Ishikawa (cell line): Measurements from ENCODE around the gene QPRT.

Experiments used
- CEBPB ChIP-seq: IDR thresholded peaks from 2 replicates; pipeline ENCODE4 v1.6.1; 2012
- CREB1 ChIP-seq: IDR thresholded peaks from 2 replicates; pipeline ENCODE4 v1.6.1; 2012; ENCODE audit warnings: low read depth
- EGR1 ChIP-seq: IDR thresholded peaks from 2 replicates; pipeline ENCODE4 v1.6.1; 2012
- EP300 ChIP-seq: IDR thresholded peaks from 2 replicates; pipeline ENCODE4 v1.6.1; 2012; ENCODE audit warnings: borderline replicate concordance
- FOXM1 ChIP-seq: IDR thresholded peaks from 2 replicates; pipeline ENCODE4 v1.6.1; 2012; ENCODE audit warnings: low read depth, borderline replicate concordance
- NFIC ChIP-seq: IDR thresholded peaks from 2 replicates; pipeline ENCODE4 v1.6.1; 2012
- RAD21 ChIP-seq: IDR thresholded peaks from 2 replicates; pipeline ENCODE4 v1.6.1; 2012; ENCODE audit warnings: low read depth
- TAF1 ChIP-seq: IDR thresholded peaks from 2 replicates; pipeline ENCODE4 v1.6.1; 2012; ENCODE audit warnings: low read depth, mild to moderate bottlenecking
- TCF12 ChIP-seq: IDR thresholded peaks from 2 replicates; pipeline ENCODE4 v1.6.1; 2012; ENCODE audit warnings: low read depth
- TEAD4 ChIP-seq: IDR thresholded peaks from 2 replicates; pipeline ENCODE4 v1.6.1; 2012
- YY1 ChIP-seq: IDR thresholded peaks from 2 replicates; pipeline ENCODE4 v1.6.1; 2012; ENCODE audit warnings: low read depth
- ZBTB7A ChIP-seq: IDR thresholded peaks from 2 replicates; pipeline ENCODE4 v1.6.1; 2012; ENCODE audit warnings: low read depth
- TF ChIP-seq, protein P1 (sequence below): IDR thresholded peaks from 2 replicates; pipeline ENCODE4 v1.6.1; 2012
- TF ChIP-seq, protein P2 (sequence below): IDR thresholded peaks from 2 replicates; pipeline ENCODE4 v1.6.1; 2012
- TF ChIP-seq, protein P3 (sequence below): IDR thresholded peaks from 2 replicates; pipeline ENCODE4 v1.6.1; 2012; ENCODE audit warnings: low read depth, mild to moderate bottlenecking

Gene QPRT

DNA sequence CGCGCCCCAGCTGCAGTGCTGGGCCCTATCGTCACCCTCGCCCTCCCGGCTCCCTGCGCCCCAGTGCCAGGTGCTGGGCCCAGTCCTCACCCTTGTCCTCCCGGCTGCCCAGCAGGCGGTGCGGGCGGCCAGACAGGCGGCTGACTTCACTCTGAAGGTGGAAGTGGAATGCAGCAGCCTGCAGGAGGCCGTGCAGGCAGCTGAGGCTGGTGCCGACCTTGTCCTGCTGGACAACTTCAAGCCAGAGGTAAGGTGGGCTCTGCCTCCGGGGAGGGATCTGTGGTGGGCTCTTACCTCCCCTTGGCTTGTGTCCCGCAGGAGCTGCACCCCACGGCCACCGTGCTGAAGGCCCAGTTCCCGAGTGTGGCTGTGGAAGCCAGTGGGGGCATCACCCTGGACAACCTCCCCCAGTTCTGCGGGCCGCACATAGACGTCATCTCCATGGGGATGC is 17.9 kb downstream of the QPRT start:
- no peak for TF ChIP-seq EP300
- TF ChIP-seq CEBPB = no peak

DNA sequence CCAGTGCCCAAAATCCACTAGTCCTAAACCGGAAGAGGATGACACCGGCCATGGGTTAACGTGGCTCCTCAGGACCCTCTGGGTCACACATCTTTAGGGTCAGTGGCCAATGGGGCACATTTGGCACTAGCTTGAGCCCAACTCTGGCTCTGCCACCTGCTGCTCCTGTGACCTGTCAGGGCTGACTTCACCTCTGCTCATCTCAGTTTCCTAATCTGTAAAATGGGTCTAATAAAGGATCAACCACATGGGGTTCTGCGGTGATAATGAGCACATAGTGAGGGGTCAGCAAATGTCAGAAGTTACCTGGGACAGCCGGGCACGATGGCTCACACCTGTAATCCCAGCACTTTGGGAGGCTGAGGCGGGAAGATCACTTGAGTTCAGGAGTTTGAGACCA is 18.4 kb downstream of the QPRT start:
- no peak for TF ChIP-seq ZBTB7A
- TF ChIP-seq YY1 = no peak
- TF ChIP-seq CEBPB = no peak
- TF ChIP-seq, protein P1, sequence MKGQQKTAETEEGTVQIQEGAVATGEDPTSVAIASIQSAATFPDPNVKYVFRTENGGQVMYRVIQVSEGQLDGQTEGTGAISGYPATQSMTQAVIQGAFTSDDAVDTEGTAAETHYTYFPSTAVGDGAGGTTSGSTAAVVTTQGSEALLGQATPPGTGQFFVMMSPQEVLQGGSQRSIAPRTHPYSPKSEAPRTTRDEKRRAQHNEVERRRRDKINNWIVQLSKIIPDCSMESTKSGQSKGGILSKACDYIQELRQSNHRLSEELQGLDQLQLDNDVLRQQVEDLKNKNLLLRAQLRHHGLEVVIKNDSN = no peak
- TF ChIP-seq, protein P2, sequence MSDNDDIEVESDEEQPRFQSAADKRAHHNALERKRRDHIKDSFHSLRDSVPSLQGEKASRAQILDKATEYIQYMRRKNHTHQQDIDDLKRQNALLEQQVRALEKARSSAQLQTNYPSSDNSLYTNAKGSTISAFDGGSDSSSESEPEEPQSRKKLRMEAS = no peak
- TF ChIP-seq, protein P3, sequence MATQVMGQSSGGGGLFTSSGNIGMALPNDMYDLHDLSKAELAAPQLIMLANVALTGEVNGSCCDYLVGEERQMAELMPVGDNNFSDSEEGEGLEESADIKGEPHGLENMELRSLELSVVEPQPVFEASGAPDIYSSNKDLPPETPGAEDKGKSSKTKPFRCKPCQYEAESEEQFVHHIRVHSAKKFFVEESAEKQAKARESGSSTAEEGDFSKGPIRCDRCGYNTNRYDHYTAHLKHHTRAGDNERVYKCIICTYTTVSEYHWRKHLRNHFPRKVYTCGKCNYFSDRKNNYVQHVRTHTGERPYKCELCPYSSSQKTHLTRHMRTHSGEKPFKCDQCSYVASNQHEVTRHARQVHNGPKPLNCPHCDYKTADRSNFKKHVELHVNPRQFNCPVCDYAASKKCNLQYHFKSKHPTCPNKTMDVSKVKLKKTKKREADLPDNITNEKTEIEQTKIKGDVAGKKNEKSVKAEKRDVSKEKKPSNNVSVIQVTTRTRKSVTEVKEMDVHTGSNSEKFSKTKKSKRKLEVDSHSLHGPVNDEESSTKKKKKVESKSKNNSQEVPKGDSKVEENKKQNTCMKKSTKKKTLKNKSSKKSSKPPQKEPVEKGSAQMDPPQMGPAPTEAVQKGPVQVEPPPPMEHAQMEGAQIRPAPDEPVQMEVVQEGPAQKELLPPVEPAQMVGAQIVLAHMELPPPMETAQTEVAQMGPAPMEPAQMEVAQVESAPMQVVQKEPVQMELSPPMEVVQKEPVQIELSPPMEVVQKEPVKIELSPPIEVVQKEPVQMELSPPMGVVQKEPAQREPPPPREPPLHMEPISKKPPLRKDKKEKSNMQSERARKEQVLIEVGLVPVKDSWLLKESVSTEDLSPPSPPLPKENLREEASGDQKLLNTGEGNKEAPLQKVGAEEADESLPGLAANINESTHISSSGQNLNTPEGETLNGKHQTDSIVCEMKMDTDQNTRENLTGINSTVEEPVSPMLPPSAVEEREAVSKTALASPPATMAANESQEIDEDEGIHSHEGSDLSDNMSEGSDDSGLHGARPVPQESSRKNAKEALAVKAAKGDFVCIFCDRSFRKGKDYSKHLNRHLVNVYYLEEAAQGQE = no peak
- no peak for TF ChIP-seq NFIC
- no peak for TF ChIP-seq TCF12
- TF ChIP-seq TAF1 = no peak
- TF ChIP-seq CREB1 = no peak

DNA sequence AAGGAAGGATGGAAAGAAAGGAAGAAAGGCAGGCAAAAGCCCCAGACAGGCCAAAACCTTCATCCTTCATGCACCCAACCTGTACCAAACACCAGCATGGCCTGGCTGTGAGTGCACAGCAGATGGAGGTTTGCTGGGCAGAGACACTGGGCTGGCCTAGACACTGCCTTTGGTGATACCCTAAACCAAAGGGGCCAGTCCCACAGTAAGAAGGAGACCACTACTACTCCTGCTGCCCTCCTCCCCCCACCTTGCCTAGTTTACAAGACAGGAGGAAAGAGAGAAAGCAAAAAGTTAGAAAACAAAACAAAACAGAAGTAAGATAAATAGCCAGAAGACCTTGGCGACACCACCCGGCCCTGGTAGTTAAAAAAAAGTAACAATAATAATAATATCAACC is 19.1 kb downstream of the QPRT start:
- TF ChIP-seq RAD21 = no peak

DNA sequence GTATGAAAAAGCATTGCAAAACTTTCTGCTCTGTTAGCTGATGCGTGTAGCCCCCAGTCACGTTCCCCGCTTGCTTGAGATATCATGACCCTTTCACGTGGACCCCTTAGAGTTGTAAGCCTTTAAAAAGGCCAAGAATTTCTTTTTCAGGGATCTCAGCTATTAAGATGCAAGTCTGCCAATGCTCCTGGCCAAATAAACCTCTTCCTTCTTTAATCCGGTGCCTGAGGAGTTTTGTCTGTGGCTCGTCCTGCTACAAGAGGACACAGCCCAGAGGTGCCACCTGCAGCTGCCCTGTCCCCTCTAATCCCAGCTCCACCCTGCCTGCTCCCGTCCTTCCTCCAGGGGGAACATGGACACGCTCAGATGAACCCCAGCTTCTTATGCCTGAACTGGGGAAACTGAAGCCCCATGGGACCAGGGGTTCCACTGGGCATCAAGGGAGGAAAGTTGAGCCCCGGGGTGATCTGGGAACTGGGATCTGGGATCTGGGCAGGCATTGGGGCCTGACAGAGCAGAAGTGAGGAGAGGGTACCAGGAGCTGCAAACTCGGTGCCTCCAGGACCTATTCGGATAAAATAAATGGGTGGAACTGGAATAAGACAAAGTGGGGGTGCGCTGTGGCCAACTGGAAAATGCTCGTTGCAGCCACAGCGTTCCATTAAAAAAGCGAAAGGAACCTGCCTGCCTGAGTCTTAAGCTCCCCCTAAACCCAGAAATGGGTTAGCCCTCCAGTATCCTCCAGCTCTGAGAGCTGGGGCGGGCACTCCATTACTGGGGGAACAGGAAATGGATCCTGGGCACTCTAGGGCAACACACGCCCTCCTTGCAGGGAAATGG is 19.7 kb downstream of the QPRT start:
- TF ChIP-seq TAF1 (no peak), YY1 (no peak), RAD21 (no peak), CEBPB (no peak), TCF12 (no peak), EGR1 (no peak)
- TF ChIP-seq, protein P3 = no peak
- TF ChIP-seq, protein P1 = no peak
- TF ChIP-seq, protein P2 = no peak

DNA sequence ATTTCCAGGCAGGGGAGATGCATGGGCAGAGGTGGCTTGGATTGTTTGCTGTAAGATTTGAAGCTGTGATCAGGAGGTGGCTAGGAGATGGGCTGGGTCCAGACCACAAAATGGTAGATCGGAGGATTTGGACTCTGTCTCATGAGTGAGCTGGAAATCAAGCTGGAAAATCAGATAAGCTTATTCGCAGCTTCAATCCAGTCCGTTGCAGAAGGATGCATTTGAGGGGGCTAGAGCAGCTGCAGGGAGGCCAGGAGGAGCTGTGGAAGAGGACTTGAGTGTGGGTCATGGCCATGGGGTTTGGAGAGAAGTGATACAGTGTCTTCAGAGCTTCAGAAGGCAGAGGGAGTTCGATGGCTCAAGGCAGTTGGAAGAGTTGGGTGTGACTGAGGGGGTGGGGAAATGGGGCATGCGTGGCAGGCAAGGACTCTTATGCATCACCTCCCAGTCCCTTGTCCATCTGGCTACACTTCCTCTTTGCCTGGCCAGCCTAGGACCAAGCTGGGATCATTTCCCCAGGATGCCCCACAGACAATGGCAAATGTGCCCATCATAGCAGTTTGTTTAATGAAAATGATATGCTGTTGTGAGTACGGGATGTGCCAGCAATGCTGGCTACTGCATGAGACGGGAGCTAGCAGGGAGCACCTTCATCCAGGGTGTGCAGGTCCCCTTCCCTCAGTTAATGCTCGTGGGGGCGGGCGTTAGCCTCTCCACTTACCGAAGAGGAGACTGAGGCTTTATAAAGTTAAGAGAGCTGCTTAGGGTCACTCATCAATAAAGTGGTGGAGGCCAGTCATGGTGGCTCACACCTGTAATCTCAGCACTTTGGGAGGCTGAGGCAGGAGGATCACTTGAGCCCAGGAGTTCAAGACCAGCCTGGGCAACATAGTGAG is 20.6 kb downstream of the QPRT start:
- TF ChIP-seq TCF12 (no peak), NFIC (no peak), CEBPB (no peak), EGR1 (no peak), ZBTB7A (no peak), EP300 (no peak), CREB1 (no peak), TEAD4 (no peak), FOXM1 (no peak), YY1 (no peak), RAD21 (no peak), TAF1 (no peak)
- TF ChIP-seq, protein P3 = no peak
- TF ChIP-seq, protein P1 = no peak
- TF ChIP-seq, protein P2 = no peak
